Parathyroid adenoma (tissue), 2 donors: ENCODE results near the gene MMP19.

Experiments
- H2AFZ ChIP-seq: fragments of 300-600 bp; sonication (generic); one replicate; pipeline ENCODE4 v1.7.0; 2017; ENCODE audit warnings: antibody characterized with exemption, mild to moderate bottlenecking
- H3K27ac ChIP-seq: fragments of 300-600 bp; sonication (generic); one replicate; pipeline ENCODE4 v1.7.0; 2017
- H3K27me3 ChIP-seq: fragments of 300-600 bp; sonication (generic); one replicate; pipeline ENCODE4 v1.7.0; 2017; ENCODE audit warnings: low read length; ENCODE audit not compliant: control insufficient read depth, insufficient read depth
- H3K36me3 ChIP-seq: fragments of 300-600 bp; sonication (generic); one replicate; pipeline ENCODE4 v1.7.0; 2017; ENCODE audit warnings: low read length; ENCODE audit not compliant: control insufficient read depth, insufficient read depth
- H3K4me1 ChIP-seq: fragments of 300-600 bp; sonication (generic); one replicate; pipeline ENCODE4 v1.7.0; 2017; ENCODE audit warnings: control low read depth
- H3K4me2 ChIP-seq: fragments of 300-600 bp; sonication (generic); one replicate; pipeline ENCODE4 v1.7.0; 2017; ENCODE audit warnings: low read length
- H3K4me3 ChIP-seq: fragments of 300-600 bp; sonication (generic); one replicate; pipeline ENCODE4 v1.7.0; 2017; ENCODE audit warnings: low read depth, low read length
- H3K79me2 ChIP-seq: fragments of 300-600 bp; sonication (generic); one replicate; pipeline ENCODE4 v1.7.0; 2017; ENCODE audit warnings: control low read depth
- H3K9ac ChIP-seq: fragments of 300-600 bp; sonication (generic); one replicate; pipeline ENCODE4 v1.7.0; 2017; ENCODE audit warnings: mild to moderate bottlenecking
- H3K9me3 ChIP-seq: fragments of 300-600 bp; sonication (generic); one replicate; pipeline ENCODE4 v1.7.0; 2017; ENCODE audit warnings: low read length; ENCODE audit not compliant: control insufficient read depth
- TF ChIP-seq, protein P1 (sequence below): fragments of 300-600 bp; sonication (generic); IDR thresholded peaks from one replicate; pipeline ENCODE4 v1.7.0; 2017; ENCODE audit warnings: antibody characterized with exemption, mild to moderate bottlenecking
- donor health status: primary hyperparathyroidism.

The MMP19 gene

DNA sequence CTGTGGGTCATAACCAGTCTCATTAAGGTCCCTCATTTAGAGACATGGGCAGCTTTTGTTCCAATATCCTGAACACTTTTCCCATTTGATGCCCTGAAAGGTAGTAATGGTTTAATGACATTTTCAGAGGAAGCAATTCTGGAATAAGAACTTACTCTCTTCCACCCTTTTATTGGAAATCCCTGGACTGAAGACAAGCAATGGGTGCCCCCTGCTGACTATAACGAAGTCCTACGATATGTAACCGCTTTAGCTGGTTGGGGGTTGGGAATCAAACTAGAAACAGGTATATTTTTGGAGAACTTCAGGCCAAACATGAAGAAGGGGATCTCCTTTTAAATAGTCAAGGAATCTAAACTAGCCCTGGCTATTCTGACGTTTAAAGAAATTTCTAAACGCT, 45.7 kb downstream of the MMP19 start:
- Histone ChIP-seq H3K9ac (no peak overlapping the region), H3K4me3 (no peak overlapping the region), H3K27ac (no peak overlapping the region), H3K27me3 (no peaks in the 10 kb centered on the region), H3K4me1 (no peaks in the 10 kb centered on the region), H2AFZ (no peak overlapping the region), H3K79me2 (peaks cover 19% of the 10 kb centered on the region), H3K36me3 (no peaks in the 10 kb centered on the region), H3K9me3 (no peaks in the 10 kb centered on the region), H3K4me2 (no peak overlapping the region)
- TF ChIP-seq, protein P1, sequence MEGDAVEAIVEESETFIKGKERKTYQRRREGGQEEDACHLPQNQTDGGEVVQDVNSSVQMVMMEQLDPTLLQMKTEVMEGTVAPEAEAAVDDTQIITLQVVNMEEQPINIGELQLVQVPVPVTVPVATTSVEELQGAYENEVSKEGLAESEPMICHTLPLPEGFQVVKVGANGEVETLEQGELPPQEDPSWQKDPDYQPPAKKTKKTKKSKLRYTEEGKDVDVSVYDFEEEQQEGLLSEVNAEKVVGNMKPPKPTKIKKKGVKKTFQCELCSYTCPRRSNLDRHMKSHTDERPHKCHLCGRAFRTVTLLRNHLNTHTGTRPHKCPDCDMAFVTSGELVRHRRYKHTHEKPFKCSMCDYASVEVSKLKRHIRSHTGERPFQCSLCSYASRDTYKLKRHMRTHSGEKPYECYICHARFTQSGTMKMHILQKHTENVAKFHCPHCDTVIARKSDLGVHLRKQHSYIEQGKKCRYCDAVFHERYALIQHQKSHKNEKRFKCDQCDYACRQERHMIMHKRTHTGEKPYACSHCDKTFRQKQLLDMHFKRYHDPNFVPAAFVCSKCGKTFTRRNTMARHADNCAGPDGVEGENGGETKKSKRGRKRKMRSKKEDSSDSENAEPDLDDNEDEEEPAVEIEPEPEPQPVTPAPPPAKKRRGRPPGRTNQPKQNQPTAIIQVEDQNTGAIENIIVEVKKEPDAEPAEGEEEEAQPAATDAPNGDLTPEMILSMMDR: peak; percentile 43

DNA sequence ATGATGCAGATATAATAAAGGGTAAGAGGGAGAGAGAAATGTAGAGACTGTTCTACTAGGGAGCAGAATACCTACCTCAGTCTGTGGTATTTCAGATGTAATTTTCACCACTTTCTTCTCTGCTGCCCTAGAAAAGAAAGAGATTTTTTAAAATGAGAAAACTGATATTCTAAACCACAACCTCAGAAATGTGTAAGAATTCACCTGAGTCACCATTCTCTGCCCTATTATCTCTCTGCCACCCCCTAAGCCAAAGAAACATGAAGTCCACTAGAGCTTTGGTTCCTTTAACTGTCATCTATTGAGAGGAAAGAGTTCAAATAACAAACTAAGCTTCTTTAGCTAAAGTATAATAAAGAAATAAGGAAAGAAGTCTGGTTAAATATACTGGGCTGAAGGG, 46.8 kb downstream of the MMP19 start:
- Histone ChIP-seq H3K4me2 (no peak overlapping the region), H3K36me3 (no peaks in the 10 kb centered on the region), H2AFZ (no peak overlapping the region), H3K79me2 (peaks cover 19% of the 10 kb centered on the region), H3K4me3 (no peak overlapping the region), H3K27ac (no peak overlapping the region), H3K9ac (no peak overlapping the region), H3K4me1 (no peaks in the 10 kb centered on the region), H3K27me3 (no peaks in the 10 kb centered on the region), H3K9me3 (no peaks in the 10 kb centered on the region)
- TF ChIP-seq, protein P1: no peak

DNA sequence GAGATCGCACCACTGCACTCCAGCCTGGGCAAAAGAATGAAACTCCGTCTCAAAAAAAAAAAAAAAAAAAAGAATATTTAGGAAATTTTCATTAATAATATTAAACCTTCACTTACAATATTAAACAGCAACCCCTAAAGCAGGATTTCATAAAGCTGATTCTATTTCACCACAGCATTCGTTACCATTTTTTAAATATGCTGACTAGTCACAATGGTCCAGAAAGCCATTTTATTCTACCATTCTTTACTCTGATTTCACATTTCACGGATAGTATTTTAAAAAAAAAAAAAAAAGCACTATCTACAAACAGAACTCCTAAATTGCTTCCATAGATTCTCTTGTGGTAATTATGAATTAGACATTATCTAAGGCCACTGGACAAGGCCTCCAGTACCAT, 52.8 kb downstream of the MMP19 start:
- Histone ChIP-seq H3K4me2 (no peak overlapping the region), H3K27me3 (no peaks in the 10 kb centered on the region), H3K4me3 (no peak overlapping the region), H3K27ac (no peak overlapping the region), H3K4me1 (no peaks in the 10 kb centered on the region), H2AFZ (no peak overlapping the region), H3K9me3 (no peaks in the 10 kb centered on the region), H3K9ac (no peak overlapping the region), H3K36me3 (no peaks in the 10 kb centered on the region), H3K79me2 (no peaks in the 10 kb centered on the region)
- TF ChIP-seq, protein P1: no peak

DNA sequence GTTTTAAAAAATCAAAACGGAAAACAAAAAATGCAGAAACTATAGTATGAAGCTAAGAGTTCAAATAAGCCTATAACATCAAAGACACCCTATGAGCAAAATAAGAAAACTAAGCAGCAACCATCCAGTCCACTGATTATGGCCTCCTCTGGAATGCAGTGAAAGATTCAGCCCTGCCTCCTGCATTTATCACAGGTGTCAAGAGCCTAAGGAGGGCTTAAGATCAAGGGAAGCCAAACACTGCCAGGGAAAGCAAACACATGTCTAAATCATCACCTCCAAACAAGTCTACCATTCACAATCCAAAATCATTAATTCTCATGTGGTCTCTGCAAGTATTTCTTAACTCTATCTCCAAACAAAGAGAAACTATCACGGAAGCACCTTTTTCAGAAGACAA, 53.6 kb downstream of the MMP19 start:
- H3K4me1 ChIP-seq: no peaks in the 10 kb centered on the region
- no peaks in the 10 kb centered on the region for H3K79me2 ChIP-seq
- no peak overlapping the region for H3K4me2 ChIP-seq
- H3K9ac ChIP-seq: no peak overlapping the region
- H2AFZ ChIP-seq: no peak overlapping the region
- TF ChIP-seq, protein P1: no peak
- H3K27ac ChIP-seq: no peak overlapping the region
- no peaks in the 10 kb centered on the region for H3K9me3 ChIP-seq
- no peaks in the 10 kb centered on the region for H3K27me3 ChIP-seq
- no peaks in the 10 kb centered on the region for H3K36me3 ChIP-seq
- no peak overlapping the region for H3K4me3 ChIP-seq

DNA sequence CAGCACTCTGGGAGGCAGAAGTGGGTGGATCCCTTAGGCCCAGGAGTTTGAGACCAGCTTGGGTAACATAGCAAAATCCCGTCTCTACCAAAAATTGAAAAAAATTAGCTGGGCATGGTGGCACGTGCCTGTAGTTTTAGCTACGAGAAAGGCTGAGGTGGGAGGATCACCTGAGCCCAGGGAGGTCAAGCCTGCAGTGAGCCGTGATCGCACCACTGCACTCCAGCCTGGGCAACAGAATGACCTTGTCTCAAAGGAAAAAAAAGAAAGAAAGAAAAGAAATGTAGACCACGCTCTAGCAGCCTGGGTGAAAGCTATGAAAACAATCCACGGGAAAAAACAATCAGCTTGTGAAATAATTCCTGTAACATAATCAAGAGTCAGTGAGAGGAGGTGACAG, 54.2 kb downstream of the MMP19 start:
- Histone ChIP-seq H3K4me1 (no peaks in the 10 kb centered on the region), H3K79me2 (no peaks in the 10 kb centered on the region), H3K9me3 (no peaks in the 10 kb centered on the region), H3K27me3 (no peaks in the 10 kb centered on the region), H3K4me2 (no peak overlapping the region), H3K36me3 (no peaks in the 10 kb centered on the region), H3K9ac (no peak overlapping the region), H3K27ac (no peak overlapping the region), H3K4me3 (no peak overlapping the region), H2AFZ (no peak overlapping the region)
- TF ChIP-seq, protein P1: no peak
